GM21786 (cell line): Measurements from ENCODE around the gene GPR3.

Experiments used
- ATAC-seq: cut with Tn5 transposase; IDR thresholded peaks from one replicate; pipeline ENCODE4 v1.9.1; 2021; ENCODE audit not compliant: unreplicated experiment

GPR3 gene

GRCh38 chr1:27358038-27358927 lies 34.1 kb upstream of the GPR3 start:
- no peak for ATAC-seq

GRCh38 chr1:27358928-27359313 lies 33.5 kb upstream of the GPR3 start:
- no peak for ATAC-seq

DNA sequence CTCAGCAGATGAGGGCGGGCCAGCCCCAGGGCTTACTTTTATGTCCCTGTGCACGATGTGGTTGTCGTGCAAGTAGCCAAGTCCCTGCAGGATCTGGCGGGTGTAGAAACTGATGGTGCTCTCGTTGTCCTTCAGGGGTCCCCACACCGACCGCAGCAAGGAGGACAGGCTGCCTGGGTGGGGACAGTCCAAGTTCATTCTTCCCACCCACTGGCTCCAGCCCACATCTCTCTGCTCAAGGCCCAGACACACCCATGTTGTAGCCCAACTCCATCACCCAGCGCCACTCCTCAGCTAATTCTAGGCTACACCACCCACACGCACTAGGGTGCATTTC lies 32.6 kb upstream of the GPR3 start:
- no peak for ATAC-seq

GRCh38 chr1:27360159-27361043 lies 32.0 kb upstream of the GPR3 start:
- no peak for ATAC-seq

DNA sequence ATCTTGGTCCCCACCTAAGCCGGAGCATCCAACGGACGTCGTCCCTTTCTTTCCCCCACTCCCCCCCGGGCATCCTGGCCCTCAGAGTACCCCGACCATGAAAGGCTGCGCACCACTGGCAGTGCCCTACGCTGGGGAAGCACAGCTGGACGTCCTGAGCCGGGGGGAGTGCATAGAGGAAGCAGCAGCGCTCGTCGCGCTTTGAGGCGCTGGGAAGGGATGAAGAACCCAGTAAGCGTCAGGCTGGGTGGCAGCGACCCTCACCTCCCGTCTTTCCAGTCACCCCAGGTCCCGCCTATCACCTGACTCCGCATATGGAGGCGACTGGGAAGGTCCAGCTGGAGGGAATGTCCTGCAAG lies 31.4 kb upstream of the GPR3 start:
- no peak for ATAC-seq

GRCh38 chr1:27361553-27361952 lies 30.9 kb upstream of the GPR3 start:
- ATAC-seq: no peak

- ATAC-seq: no peak
Observed at GRCh38 chr1:27363766-27364695, 28.4 kb upstream of the GPR3 start.

GRCh38 chr1:27364696-27365371 lies 27.6 kb upstream of the GPR3 start:
- no peak for ATAC-seq

DNA sequence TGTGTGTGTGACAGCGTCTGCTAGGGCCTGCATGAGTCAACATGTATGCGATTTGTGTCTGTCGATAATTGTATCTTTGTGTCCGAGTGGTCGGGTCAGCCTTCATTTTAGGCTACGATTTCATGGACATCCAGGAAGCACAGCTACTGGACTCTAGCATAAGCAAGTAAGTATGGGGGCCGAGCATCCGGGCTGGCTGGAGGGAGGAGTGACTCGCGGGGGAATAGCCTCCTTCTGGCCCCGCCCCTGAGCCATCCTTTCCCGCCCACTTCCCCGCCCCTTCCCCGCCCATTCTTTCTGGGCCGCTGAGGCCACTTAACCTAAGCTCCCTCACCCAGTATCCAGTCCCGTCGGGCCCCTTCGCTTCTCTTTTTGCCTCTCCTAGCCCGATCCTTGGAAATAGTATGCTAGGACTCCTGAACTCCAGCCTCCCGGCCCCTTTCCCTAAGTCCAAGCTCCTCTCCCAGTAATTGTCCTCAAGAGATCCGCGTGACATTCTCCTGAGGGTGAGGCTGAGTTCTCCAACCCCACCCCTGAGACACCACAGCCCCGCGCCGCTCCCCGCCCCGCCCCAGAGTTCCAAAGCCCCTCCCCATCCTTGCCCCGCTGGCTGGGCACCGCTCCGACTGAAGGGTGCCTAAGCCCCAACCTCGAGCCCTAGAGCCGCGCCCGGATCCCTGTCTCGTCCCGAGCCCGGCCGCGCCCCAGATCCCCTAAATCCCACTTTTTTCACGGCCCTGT lies 26.9 kb upstream of the GPR3 start:
- no peak for ATAC-seq

DNA sequence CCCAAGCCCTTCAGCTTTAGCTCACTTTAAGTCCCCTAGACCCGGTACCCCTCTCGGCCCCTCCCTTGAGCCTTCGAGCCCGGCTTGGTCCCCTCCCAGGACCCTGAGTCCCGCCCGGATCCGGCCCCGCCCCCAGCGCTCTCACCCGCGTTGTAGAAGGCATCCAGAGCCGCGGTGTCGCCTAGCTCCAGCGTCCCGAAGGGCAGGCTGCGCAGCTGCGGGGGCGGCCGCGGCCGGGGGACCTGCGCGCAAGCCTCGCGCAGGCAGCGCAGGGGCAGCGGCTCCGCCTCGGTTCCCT lies 26.4 kb upstream of the GPR3 start:
- no peak for ATAC-seq

DNA sequence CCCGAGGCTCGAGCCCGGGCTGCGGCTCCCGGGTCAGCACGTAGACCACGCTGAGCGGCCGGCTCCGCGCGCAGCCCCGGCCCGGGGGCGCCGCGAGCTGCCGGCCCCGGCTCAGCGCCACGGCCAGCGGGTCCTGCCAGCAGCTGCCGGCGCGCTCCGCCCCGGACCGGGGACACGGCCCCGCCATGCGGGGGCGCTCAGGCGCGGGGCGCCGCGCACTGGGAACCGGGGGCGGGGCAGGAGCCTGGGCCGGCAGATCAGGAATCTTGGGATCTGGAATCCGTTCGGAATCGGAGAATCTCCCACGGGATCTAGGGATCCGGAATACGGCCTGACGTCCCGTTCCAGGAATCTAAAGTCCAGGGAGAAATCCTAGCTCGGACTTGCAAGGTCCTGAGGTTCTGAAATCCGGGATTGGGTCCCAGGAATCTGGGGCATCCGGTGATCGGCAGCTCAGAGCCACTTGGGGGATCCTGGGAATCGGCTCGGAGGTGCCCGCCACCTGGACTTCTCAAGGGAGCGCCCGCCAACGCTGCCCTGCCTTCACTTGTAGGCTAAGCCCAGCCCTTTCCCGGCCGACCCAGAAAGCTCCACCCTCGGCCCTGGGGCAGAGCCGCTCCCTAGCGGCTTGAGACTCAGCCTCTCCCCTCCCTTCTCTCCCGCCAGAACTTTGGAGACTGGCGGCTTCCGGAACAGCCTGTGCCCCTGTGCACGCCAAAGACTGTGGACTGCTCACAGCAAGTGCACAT lies 25.8 kb upstream of the GPR3 start, which contains the start of gene MAP3K6:
Gene MAP3K6, minus strand, starts transcription at position 551 of the 749 bp plus-strand sequence. Its CDS starts 364 bp downstream, at position 187.
- no peak for ATAC-seq

DNA sequence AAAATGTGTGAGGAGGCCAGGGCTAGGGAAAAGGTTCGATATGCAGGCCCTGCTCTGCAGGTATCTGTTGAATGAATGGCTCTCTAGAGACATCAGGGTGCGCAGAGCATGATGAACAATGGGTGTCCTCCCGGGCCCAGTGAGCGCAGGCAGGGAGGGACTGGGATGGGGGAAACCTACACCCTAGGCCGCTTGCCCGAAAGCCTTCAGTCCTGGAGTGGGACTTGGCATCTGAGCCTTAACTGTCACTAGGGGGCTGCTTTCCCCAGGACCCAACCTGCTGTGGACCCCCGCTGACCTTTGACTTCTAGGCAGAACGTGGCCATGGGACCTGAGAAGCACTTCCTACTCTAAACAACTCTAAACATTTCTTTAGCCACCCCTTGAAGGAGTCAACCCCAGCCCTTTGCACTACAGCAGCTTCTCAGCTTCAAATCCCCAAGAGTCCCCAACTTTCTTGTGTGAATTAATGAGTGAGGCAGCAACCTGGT lies 25.2 kb upstream of the GPR3 start:
- no peak for ATAC-seq

GRCh38 chr1:27368869-27369582 lies 23.4 kb upstream of the GPR3 start:
- no peak for ATAC-seq

DNA sequence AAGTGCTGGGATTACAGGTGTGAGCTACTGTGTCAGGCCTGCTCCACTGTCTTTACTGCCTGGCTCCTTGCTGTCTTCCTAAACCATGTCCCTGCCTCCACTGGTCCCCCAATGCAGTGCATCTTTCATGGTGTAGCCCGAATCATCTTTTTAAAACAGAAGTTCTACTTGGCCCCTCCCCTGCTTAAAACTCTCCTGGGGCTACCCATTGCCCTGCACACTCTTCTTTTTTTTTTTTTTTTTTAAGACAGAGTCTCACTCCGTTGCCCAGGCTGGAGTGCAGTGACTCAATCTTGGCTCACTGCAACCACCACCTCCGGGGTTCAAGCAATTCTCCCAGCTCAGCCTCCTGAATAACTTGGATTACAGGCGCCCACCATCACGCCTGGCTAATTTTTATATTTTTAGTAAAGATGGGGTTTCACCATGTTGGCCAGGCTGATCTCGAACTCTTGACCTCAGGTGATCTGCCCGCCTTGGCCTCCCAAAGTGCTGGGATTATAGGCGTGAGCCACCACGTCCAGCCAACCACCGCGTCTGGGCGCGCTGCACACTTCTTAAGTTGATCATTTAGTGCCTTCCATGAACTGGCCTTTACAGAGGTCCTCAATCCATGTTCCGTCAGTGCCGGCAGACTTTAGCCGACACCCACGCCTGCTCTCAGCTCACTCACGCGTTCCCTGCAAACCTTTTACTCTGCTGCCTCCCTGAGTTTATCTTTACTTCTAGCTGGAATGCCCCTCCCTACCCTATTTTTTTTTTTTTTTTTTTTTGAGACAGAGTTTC lies 20.2 kb upstream of the GPR3 start:
- ATAC-seq: no peak

- ATAC-seq: no peak
Observed at GRCh38 chr1:27372808-27373690, 19.4 kb upstream of the GPR3 start.

DNA sequence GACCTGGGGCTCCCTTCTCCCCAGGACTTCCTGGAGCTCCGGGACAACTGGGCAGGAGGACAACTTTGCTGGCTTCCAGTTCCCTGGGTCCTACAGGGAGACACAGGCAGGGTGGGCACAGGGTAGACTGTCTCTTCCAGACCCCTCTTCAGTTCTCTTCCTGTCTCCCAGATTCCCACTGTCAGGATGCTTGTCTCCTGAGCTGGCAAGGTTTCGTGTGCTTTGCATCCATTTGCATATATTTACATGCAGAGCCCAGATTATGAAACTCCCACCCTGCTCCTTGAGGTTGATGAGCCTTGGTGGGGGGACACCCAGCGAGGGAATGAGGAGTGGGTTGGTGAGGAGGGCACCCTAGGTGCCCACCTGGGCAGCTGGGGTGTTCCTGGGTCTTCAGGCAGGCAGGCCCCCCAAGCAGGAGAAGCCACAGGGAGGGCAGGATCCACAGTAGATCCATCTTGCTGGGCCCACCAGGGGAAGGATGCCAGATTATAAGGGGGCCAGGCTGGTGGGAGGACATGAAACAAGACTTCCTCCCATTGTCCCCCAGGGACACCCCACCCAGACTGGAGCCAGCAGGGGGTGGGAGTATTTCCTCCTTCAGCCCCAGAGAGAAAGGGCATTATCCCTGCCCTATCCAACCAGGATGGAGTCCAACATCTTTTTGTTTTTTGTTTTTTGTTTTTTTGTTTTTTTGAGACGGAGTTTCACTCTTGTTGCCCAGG lies 17.9 kb upstream of the GPR3 start, which contains the start of gene FCN3:
Gene FCN3, minus strand, starts transcription at position 463 of the 725 bp plus-strand sequence. Its CDS starts 6 bp downstream, at position 457.
- ATAC-seq: no peak
